Measurements from ENCODE around the gene SORBS1.

Gene SORBS1

GRCh38 chr10:95355301-95355700 is 205.9 kb downstream of the SORBS1 start:
- no peaks in the 10 kb centered on the region for H3K27me3 ChIP-seq (ENCODE audit: low read length)
- H3K9me2 ChIP-seq (replicated peaks; ENCODE audit: insufficient read depth, low read length): no peaks in the 10 kb centered on the region
- no peaks in the 10 kb centered on the region for H3K9me3 ChIP-seq (ENCODE audit: insufficient read depth, low read length)
- no peak overlapping the region for H3K9ac ChIP-seq (ENCODE audit: low read length)
- H3F3A ChIP-seq (ENCODE audit: insufficient read depth): no peaks in the 10 kb centered on the region
- H3K79me2 ChIP-seq (ENCODE audit: insufficient read depth, low read length): no peaks in the 10 kb centered on the region
- H3K36me3 ChIP-seq (ENCODE audit: low read length): no peaks in the 10 kb centered on the region
- no peak overlapping the region for H3K4me2 ChIP-seq (ENCODE audit: low read depth, low read length, poor library complexity, severe bottlenecking)
- TF ChIP-seq EZH2phosphoT487 (conservative IDR thresholded peaks at IDR 0.05; ENCODE audit: low read length): no peak
- TF ChIP-seq, protein P1, sequence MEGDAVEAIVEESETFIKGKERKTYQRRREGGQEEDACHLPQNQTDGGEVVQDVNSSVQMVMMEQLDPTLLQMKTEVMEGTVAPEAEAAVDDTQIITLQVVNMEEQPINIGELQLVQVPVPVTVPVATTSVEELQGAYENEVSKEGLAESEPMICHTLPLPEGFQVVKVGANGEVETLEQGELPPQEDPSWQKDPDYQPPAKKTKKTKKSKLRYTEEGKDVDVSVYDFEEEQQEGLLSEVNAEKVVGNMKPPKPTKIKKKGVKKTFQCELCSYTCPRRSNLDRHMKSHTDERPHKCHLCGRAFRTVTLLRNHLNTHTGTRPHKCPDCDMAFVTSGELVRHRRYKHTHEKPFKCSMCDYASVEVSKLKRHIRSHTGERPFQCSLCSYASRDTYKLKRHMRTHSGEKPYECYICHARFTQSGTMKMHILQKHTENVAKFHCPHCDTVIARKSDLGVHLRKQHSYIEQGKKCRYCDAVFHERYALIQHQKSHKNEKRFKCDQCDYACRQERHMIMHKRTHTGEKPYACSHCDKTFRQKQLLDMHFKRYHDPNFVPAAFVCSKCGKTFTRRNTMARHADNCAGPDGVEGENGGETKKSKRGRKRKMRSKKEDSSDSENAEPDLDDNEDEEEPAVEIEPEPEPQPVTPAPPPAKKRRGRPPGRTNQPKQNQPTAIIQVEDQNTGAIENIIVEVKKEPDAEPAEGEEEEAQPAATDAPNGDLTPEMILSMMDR (IDR thresholded peaks at IDR 0.05; ENCODE audit: insufficient read depth, low read length, poor library complexity, severe bottlenecking): no peak
- no peak overlapping the region for H2AFZ ChIP-seq (ENCODE audit: low read depth, low read length, severe bottlenecking)
- H3K4me3 ChIP-seq (ENCODE audit: insufficient read depth, low read length, poor library complexity, severe bottlenecking): no peak overlapping the region
- H4K20me1 ChIP-seq (ENCODE audit: low read depth, low read length): no peaks in the 10 kb centered on the region
- H3K27ac ChIP-seq (ENCODE audit: low read depth, low read length): no peak overlapping the region

DNA sequence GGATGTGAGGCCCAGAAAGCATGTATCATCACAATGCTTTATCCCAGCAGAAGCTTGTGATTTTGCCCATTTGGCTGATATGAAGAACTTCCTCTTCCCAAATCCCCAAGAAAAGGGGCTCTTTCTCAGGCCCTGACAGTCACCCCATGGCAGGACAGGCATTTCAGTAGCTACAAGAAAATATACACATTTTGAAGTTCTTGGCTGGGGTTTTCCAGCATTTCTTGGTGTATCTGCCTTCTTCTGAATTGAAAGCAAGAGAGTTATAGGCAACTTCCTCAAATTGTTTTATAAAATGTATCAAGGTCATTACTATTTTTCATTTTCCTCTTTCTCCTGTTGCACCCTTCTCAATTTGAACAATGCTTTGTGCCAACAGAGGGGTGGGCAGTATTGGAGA is 207.1 kb downstream of the SORBS1 start:
- H3K4me2 ChIP-seq (ENCODE audit: low read depth, low read length, poor library complexity, severe bottlenecking): no peak overlapping the region
- no peaks in the 10 kb centered on the region for H3F3A ChIP-seq (ENCODE audit: insufficient read depth)
- no peaks in the 10 kb centered on the region for H3K36me3 ChIP-seq (ENCODE audit: low read length)
- H3K79me2 ChIP-seq (ENCODE audit: insufficient read depth, low read length): no peaks in the 10 kb centered on the region
- H3K9me3 ChIP-seq (ENCODE audit: insufficient read depth, low read length): no peaks in the 10 kb centered on the region
- no peaks in the 10 kb centered on the region for H3K9me2 ChIP-seq (replicated peaks; ENCODE audit: insufficient read depth, low read length)
- H2AFZ ChIP-seq (ENCODE audit: low read depth, low read length, severe bottlenecking): no peak overlapping the region
- H4K20me1 ChIP-seq (ENCODE audit: low read depth, low read length): no peaks in the 10 kb centered on the region
- H3K4me3 ChIP-seq (ENCODE audit: insufficient read depth, low read length, poor library complexity, severe bottlenecking): no peak overlapping the region
- no peak for TF ChIP-seq EZH2phosphoT487 (conservative IDR thresholded peaks at IDR 0.05; ENCODE audit: low read length)
- TF ChIP-seq, protein P1 (IDR thresholded peaks at IDR 0.05; ENCODE audit: insufficient read depth, low read length, poor library complexity, severe bottlenecking): no peak
- H3K27me3 ChIP-seq (ENCODE audit: low read length): no peaks in the 10 kb centered on the region
- no peak overlapping the region for H3K9ac ChIP-seq (ENCODE audit: low read length)
- H3K27ac ChIP-seq (ENCODE audit: low read depth, low read length): no peak overlapping the region

GRCh38 chr10:95353123-95353522 is 208.0 kb downstream of the SORBS1 start:
- Histone ChIP-seq H3K27me3 (ENCODE audit: low read length) (no peaks in the 10 kb centered on the region), H3K9me2 (replicated peaks; ENCODE audit: insufficient read depth, low read length) (no peaks in the 10 kb centered on the region), H3K9ac (ENCODE audit: low read length) (no peak overlapping the region), H3F3A (ENCODE audit: insufficient read depth) (no peaks in the 10 kb centered on the region), H3K4me3 (ENCODE audit: insufficient read depth, low read length, poor library complexity, severe bottlenecking) (no peak overlapping the region), H4K20me1 (ENCODE audit: low read depth, low read length) (no peaks in the 10 kb centered on the region), H2AFZ (ENCODE audit: low read depth, low read length, severe bottlenecking) (no peak overlapping the region), H3K27ac (ENCODE audit: low read depth, low read length) (no peak overlapping the region), H3K79me2 (ENCODE audit: insufficient read depth, low read length) (no peaks in the 10 kb centered on the region), H3K9me3 (ENCODE audit: insufficient read depth, low read length) (no peaks in the 10 kb centered on the region), H3K4me2 (ENCODE audit: low read depth, low read length, poor library complexity, severe bottlenecking) (no peak overlapping the region), H3K36me3 (ENCODE audit: low read length) (no peaks in the 10 kb centered on the region)
- no peak for TF ChIP-seq EZH2phosphoT487 (conservative IDR thresholded peaks at IDR 0.05; ENCODE audit: low read length)
- TF ChIP-seq, protein P1 (IDR thresholded peaks at IDR 0.05; ENCODE audit: insufficient read depth, low read length, poor library complexity, severe bottlenecking): no peak

Data from SU-DHL-6 (cell line).